Aorta (tissue), 5 donors: ENCODE measurements around the gene ZNF581. TPM values are rescaled to one million over a fixed set of nuclear protein-coding genes. Genes with fewer than 3 reads are reported as not detected.
A peak's percentile ranks its signal among the peaks of the same experiment; 100 is the strongest.

ENCODE experiments used
- ATAC-seq: fragments of 200-7000 bp; cut with Tn5 transposase; one replicate; pipeline ENCODE4 v1.9.1; 2022; ENCODE audit warnings: moderate library complexity; ENCODE audit not compliant: low FRiP score
- DNase-seq, 2 donors: peaks; one replicate each; pipeline ENCODE4 v3.0.0-alpha.2; 2020
- H3K27ac ChIP-seq, 2 donors: one replicate each; pipeline ENCODE4 v1.5.1; 2013; ENCODE audit warnings: low read length in 2 of 2, mild to moderate bottlenecking in 2 of 2, moderate library complexity in 2 of 2, control low read depth in 1 of 2, inconsistent platforms in 1 of 2, low read depth in 1 of 2
- H3K27me3 ChIP-seq, 2 donors: one replicate each; pipeline ENCODE4 v1.6.1; 2013; ENCODE audit warnings: control low read depth in 1 of 2, low read length in 1 of 2, mild to moderate bottlenecking in 1 of 2, moderate library complexity in 1 of 2; ENCODE audit not compliant: insufficient read depth in 2 of 2, control insufficient read depth in 1 of 2
- H3K36me3 ChIP-seq, 2 donors: one replicate each; pipeline ENCODE4 v1.6.1; 2013; ENCODE audit warnings: control low read depth in 1 of 2, low read length in 1 of 2, mild to moderate bottlenecking in 1 of 2; ENCODE audit not compliant: insufficient read depth in 2 of 2, control insufficient read depth in 1 of 2
- H3K4me1 ChIP-seq, 2 donors: one replicate each; pipeline ENCODE4 v1.6.1; 2013; ENCODE audit warnings: low read length in 2 of 2, control low read depth in 1 of 2, mild to moderate bottlenecking in 1 of 2, moderate library complexity in 1 of 2; ENCODE audit not compliant: insufficient read depth in 2 of 2, control insufficient read depth in 1 of 2
- H3K4me3 ChIP-seq, 2 donors: one replicate each; pipeline ENCODE4 v1.5.1; 2013; ENCODE audit warnings: low read length in 2 of 2, control low read depth in 1 of 2, mild to moderate bottlenecking in 1 of 2
- H3K9me3 ChIP-seq: one replicate; pipeline ENCODE4 v1.6.1; 2013; ENCODE audit warnings: mild to moderate bottlenecking, low read length; ENCODE audit not compliant: control insufficient read depth
- WGBS, 2 donors: extraction: QIAGEN DNeasy Blood & Tissue Kit; methylation state at CpG; one replicate each; pipeline ENCODE4 v1.1.7; 2013; 5-methylcytosine and 5-hydroxymethylcytosine counted together
- intact Hi-C, 2 donors: fragments of 100-400 bp; cut with DNase I; formaldehyde crosslinking; loops; one replicate each; pipeline versions ENCODE4 v1.14.2 to v1.15.0; 2022
- polyA plus RNA-seq, 2 donors: library from polyadenylated mRNA; stranded (reverse); fragments of 200-250 nt; gene quantifications; one replicate each; pipeline ENCODE4 v1.2.3, GENCODE V29; 2013
- total RNA-seq, 2 donors: library from RNA; stranded (reverse); fragmentation: NEBNext Ultra II Directional; extraction: Animal tissue kit (Norgen Biotek cat#: 25700); gene quantifications; one replicate each; pipeline ENCODE4 v1.2.1, GENCODE V29; 2021
- donor health status: healthy with polysubstance abuse.
- donor health status: Bipolar disorder and iron deficiency.
- donor health status: DM: no; HTN: no; CAD: no.
- donor health status: DM: no; HTN: no; CAD: no.
- donor health status: DM: yes; HTN: yes; CAD: no.

The ZNF581 gene
- total and polyA plus RNA-seq, 4 donors = 11.0 to 23.8 (median 17.6) TPM

DNA sequence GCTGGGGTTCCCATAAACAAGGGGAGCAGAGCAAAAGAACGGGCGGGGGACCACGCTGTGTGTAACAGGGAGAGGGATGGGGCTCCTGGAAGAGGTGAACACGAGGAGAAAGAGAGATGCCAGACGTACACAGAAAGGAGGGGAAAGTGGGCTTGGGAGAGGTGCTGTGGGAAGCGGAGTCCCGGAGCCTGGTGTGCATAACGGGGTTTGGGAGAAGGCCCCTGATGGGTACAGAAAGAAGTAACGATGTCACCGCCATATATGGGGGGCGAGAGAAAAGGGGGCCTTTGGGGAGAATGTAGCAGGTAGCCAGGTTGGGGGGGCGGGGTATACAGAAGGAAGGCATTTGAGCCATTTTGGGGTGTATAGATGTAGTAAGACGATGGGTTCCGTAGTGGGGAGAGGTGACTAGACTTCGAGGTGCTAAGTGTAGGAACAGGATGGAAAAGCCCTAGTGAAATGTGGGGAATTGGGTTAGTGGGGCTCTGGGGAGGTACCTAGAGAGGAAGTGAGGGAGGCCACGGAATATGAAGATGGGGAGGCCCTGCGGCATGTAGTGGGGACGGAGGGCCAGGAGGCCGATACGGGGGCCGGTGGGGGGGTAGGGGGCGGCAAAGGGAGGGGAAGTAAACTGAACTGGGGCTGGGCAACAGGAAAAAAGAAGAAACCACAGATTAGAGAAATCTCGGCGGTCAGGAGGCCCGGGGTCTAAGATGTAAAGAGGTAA, 1.9 kb upstream of the ZNF581 start:
- Histone ChIP-seq H3K27ac (peak overlapping the region; percentile 58 to 59), H3K27me3 (no peaks in the 10 kb centered on the region), H3K36me3 (no peaks in the 10 kb centered on the region), H3K4me1 (peaks cover 0 to 3% of the 10 kb centered on the region in 2 donors), H3K9me3 (no peaks in the 10 kb centered on the region), H3K4me3 (peak overlapping the region; percentile 66 to 89)
- intact Hi-C loops = no loop called here
- ATAC-seq (no peak), DNase-seq (peak in 1 of 2 donors; percentile 44)
- WGBS, 2 donors = 1% methylated on average over 25 of the region's 25 CpGs

DNA sequence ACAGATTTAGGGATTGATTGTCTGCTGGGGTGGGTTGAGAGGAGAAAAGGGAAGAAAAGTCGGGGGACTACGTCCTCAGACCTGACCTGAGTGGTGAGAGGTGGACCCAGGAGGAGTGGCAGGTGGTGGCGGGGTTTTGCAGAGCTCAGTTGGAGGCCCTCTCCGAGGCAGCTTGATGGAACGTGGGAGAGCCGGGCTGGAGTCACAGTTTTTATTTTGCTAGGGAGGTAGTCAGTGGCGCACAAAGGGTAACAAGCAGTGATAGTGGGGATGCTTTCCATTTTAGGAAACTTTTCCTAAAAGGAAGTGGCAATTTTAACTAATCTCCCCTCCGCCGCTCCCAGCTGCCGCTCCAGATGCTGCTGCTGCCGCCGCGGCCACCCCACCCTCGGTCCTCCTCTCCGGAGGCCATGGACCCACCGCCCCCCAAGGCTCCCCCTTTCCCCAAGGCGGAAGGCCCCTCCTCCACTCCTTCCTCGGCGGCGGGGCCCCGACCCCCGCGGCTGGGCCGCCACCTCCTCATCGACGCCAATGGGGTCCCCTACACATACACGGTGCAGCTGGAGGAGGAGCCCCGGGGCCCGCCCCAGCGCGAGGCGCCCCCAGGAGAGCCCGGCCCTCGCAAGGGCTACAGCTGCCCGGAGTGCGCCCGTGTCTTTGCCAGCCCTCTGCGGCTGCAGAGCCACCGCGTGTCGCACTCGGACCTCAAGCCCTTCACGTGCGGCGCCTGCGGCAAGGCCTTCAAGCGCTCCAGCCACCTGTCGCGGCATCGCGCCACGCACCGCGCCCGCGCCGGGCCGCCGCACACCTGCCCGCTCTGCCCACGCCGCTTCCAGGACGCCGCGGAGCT, 1.1 kb upstream of the ZNF581 start:
- no peaks in the 10 kb centered on the region for H3K36me3 ChIP-seq
- 0 to 1% methylated on average over 48 to 65 of the region's 65 CpGs for WGBS, 2 donors
- DNase-seq (peak; percentile 66 to 80), ATAC-seq (peak; percentile 8)
- H3K9me3 ChIP-seq = no peaks in the 10 kb centered on the region
- intact Hi-C loops = no loop called here
- peaks cover 0 to 3% of the 10 kb centered on the region in 2 donors for H3K4me1 ChIP-seq
- H3K27ac ChIP-seq = peak overlapping the region; percentile 10 to 34
- no peaks in the 10 kb centered on the region for H3K27me3 ChIP-seq
- peak overlapping the region; percentile 7 to 66 for H3K4me3 ChIP-seq

- Histone ChIP-seq H3K27me3 (no peaks in the 10 kb centered on the region), H3K27ac (no peak overlapping the region), H3K36me3 (no peaks in the 10 kb centered on the region), H3K9me3 (no peaks in the 10 kb centered on the region), H3K4me1 (peaks cover 0 to 3% of the 10 kb centered on the region in 2 donors), H3K4me3 (peak overlapping the region; percentile 74 to 97)
- intact Hi-C loops = no loop called here
- WGBS, 2 donors = 0 to 1% methylated on average over 15 of the region's 15 CpGs
- DNase-seq (no peak), ATAC-seq (no peak)
Observed at GRCh38 chr19:55643887-55644176, 383 bp downstream of the ZNF581 start.

DNA sequence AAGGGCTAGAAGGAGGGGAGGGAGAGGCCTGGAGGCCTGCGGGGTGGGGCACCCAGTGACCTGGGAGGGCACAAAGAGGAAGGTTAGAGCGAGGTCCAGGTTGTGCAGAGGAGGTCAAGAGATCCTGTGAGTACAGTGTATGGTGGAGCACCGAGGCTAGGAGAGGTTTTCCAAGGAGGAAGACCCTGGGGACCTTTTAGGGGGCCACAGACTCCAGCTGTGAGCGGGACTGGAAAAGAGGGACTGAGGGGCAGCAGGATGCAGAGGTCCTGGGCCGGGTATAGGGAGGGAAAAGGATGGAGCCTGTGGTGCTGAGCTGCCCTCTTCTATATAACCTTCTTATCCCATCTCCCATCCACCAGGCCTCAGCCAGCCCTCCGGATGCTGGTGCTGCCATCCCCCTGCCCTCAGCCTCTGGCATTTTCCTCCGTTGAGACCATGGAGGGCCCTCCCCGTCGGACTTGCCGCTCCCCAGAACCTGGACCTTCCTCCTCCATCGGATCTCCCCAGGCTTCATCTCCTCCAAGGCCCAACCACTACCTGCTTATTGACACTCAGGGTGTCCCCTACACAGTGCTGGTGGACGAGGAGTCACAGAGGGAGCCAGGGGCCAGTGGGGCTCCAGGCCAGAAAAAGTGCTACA, 863 bp downstream of the ZNF581 start:
- H3K36me3 ChIP-seq = no peaks in the 10 kb centered on the region
- no peaks in the 10 kb centered on the region for H3K9me3 ChIP-seq
- DNase-seq (peak in 1 of 2 donors; percentile 46), ATAC-seq (no peak)
- WGBS, 2 donors = 45 to 48% methylated on average over 11 to 12 of the region's 12 CpGs
- intact Hi-C loops = no loop called here
- no peaks in the 10 kb centered on the region for H3K27me3 ChIP-seq
- H3K4me3 ChIP-seq = peak overlapping the region; percentile 74 to 97
- H3K4me1 ChIP-seq = peaks cover 0 to 3% of the 10 kb centered on the region in 2 donors
- no peak overlapping the region for H3K27ac ChIP-seq

GRCh38 chr19:55644842-55645511, 1.5 kb downstream of the ZNF581 start:
- no peak for DNase-seq
- peaks cover 0 to 3% of the 10 kb centered on the region in 2 donors for H3K4me1 ChIP-seq
- intact Hi-C loops = no loop called here

DNA sequence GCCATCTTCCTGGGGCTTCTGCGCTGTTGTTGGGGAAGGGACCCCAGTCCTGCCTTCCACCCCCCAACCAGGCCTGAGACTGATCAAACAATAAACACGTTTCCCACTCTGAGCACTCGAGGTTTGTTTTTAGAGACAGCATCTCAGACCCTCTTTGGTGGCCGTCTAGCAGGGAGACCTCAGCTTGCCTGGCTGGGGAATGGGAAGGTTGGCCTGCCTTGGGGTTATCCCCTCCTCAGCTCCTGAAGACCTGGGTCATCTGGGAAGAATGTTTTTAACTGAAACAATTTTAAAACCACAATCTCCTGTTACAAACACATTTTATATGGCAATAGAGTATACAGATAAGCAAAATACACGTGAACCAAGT, 2.0 kb downstream of the ZNF581 start:
- Histone ChIP-seq H3K36me3 (no peaks in the 10 kb centered on the region), H3K27me3 (no peaks in the 10 kb centered on the region), H3K4me3 (no peak overlapping the region), H3K9me3 (no peaks in the 10 kb centered on the region), H3K27ac (no peak overlapping the region), H3K4me1 (peaks cover 0 to 3% of the 10 kb centered on the region in 2 donors)
- DNase-seq = no peak
- intact Hi-C loops = no loop called here
- 61 to 63% methylated on average over 5 of the region's 5 CpGs for WGBS, 2 donors
- no peak for ATAC-seq

More at GRCh38 chr19:55644842-55645511, 1.5 kb downstream of the ZNF581 start:
- no peak for ATAC-seq
- H3K36me3 ChIP-seq = no peaks in the 10 kb centered on the region
- H3K4me3 ChIP-seq = no peak overlapping the region
- no peak overlapping the region for H3K27ac ChIP-seq
- no peaks in the 10 kb centered on the region for H3K9me3 ChIP-seq
- no peaks in the 10 kb centered on the region for H3K27me3 ChIP-seq
- WGBS, 2 donors = 88% methylated on average over 28 of the region's 28 CpGs

DNA sequence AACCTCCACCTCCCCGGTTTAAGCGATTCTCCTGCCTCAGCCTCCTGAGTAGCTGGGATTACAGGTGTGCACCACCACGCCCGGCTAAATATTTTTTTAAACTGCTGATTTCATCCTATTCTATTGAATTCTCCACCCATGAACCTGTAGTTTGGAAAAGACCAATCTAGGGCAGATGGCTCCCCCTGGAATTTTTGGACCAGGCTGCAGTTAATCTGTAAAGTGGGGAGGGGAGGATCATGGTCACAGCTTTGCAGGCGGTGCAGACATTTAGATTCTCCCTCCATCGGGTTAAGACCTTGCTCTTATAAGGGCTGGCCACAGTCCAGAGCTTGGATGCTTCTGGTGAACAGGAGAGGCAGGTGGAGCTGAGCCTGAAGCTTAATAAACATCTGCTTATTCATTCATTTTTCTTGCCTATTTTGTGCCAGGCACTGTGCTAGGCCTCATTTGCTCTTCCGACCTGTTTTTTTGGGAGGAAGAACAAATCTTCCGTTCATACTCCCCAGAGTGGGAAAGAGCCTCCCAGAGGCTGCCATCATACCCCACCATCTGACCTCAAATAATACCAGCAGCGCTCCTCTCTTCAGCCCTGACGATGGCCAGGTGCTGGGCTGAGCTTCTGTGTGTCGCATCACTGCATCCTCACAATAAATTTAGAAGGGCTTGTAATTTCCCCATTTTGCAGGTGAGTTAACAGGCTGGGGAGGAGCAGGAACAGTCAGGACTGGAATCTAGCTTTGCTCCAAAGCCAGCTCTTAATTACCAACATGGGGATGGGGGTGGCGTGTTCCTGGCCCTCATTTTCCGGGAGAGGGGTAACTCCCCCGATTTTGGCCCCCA, 3.7 kb downstream of the ZNF581 start:
- no peak overlapping the region for H3K27ac ChIP-seq
- WGBS, 2 donors = 40 to 42% methylated on average over 14 of the region's 14 CpGs
- peak overlapping the region in 1 of 2 donors; percentile 74 for H3K4me3 ChIP-seq
- DNase-seq (no peak), ATAC-seq (no peak)
- peaks cover 0 to 3% of the 10 kb centered on the region in 2 donors for H3K4me1 ChIP-seq
- intact Hi-C loops = no loop called here
- no peaks in the 10 kb centered on the region for H3K36me3 ChIP-seq
- no peaks in the 10 kb centered on the region for H3K27me3 ChIP-seq
- no peaks in the 10 kb centered on the region for H3K9me3 ChIP-seq
